Measurements from ENCODE around the gene KIAA0513.
"Not testable (repeated sequence)": the region's sequence is repeated elsewhere in the genome, so short reads cannot be mapped to it uniquely, and the experiment has no call there.

GRCh38 chr16:85123441-85123840, 95.8 kb downstream of the KIAA0513 start:
- TF ChIP-seq CTCF, POLR2A (IDR thresholded peaks at IDR 0.05): not testable (repeated sequence)

All from Peyer's patch (tissue), 4 donors.